Lung (tissue), 12 donors: ENCODE data around the gene SWAP70. TPM values are rescaled to one million over a fixed set of nuclear protein-coding genes. Genes with fewer than 3 reads are reported as not detected.

Experiments
- ATAC-seq: fragments of 200-7000 bp; cut with Tn5 transposase; one replicate; pipeline ENCODE4 v1.9.1; 2020; ENCODE audit warnings: moderate number of reproducible peaks; ENCODE audit not compliant: insufficient read depth, low FRiP score
- DNase-seq, 3 donors: peaks; one replicate each; pipeline ENCODE4 v3.0.0-alpha.2; 2013 to 2017
- H3K27ac ChIP-seq, 2 donors: one replicate each; pipeline ENCODE4 v1.5.1; 2013; ENCODE audit warnings: mild to moderate bottlenecking in 2 of 2, moderate library complexity in 2 of 2, control low read depth in 1 of 2, inconsistent platforms in 1 of 2, low read depth in 1 of 2, low read length in 1 of 2
- H3K27me3 ChIP-seq, 3 donors: one replicate each; pipeline ENCODE4 v1.5.1; 2013; ENCODE audit warnings: low read length in 2 of 3; ENCODE audit not compliant: control insufficient read depth in 3 of 3, insufficient read depth in 3 of 3
- H3K36me3 ChIP-seq, 4 donors: one replicate each; pipeline ENCODE4 v1.5.1; 2013; ENCODE audit warnings: low read length in 4 of 4, mild to moderate bottlenecking in 1 of 4, moderate library complexity in 1 of 4; ENCODE audit not compliant: control insufficient read depth in 4 of 4, insufficient read depth in 4 of 4
- H3K4me1 ChIP-seq, 5 donors: one replicate each; pipeline ENCODE4 v1.5.1; 2013; ENCODE audit warnings: low read length in 5 of 5, mild to moderate bottlenecking in 2 of 5, moderate library complexity in 1 of 5; ENCODE audit not compliant: control insufficient read depth in 5 of 5, insufficient read depth in 5 of 5
- H3K4me3 ChIP-seq: one replicate; pipeline ENCODE4 v1.5.1; 2013; ENCODE audit warnings: mild to moderate bottlenecking, control low read depth, moderate library complexity
- H3K9ac ChIP-seq, 2 donors: one replicate each; pipeline ENCODE4 v1.5.1; 2013; ENCODE audit warnings: low read length in 2 of 2, control low read depth in 1 of 2; ENCODE audit not compliant: insufficient read depth in 1 of 2
- H3K9me3 ChIP-seq, 4 donors: one replicate each; pipeline ENCODE4 v1.5.1; 2013; ENCODE audit warnings: low read length in 3 of 4, mild to moderate bottlenecking in 1 of 4, moderate library complexity in 1 of 4; ENCODE audit not compliant: control insufficient read depth in 4 of 4, insufficient read depth in 3 of 4
- WGBS, 2 donors: extraction: QIAGEN DNeasy Blood & Tissue Kit; methylation state at CpG; one replicate each; pipeline ENCODE4 v1.1.7; 2013; 5-methylcytosine and 5-hydroxymethylcytosine counted together
- polyA plus RNA-seq, 2 donors: library from polyadenylated mRNA; stranded (reverse); fragments of 200-250 nt; gene quantifications; one replicate each; pipeline ENCODE4 v1.2.1, GENCODE V29; 2013
- total RNA-seq, 2 donors: library from RNA; depleted of rRNA in 1 of 2; stranded (reverse); fragments of >200 nt in 1 of 2; gene quantifications; one replicate each; pipeline ENCODE4 v1.2.1, GENCODE V29; 2014 to 2021
- TF ChIP-seq, protein P1 (sequence below): IDR thresholded peaks from 2 replicates; pipeline ENCODE4 v1.5.1; 2012; ENCODE audit warnings: mild to moderate bottlenecking; ENCODE audit errors: control extremely low read depth, extremely low read depth
- donor health status: control.
- donor health status: control.
- donor health status: Bipolar disorder and iron deficiency.
- donor health status: healthy.
- donor health status: DM: yes; HTN: yes; CAD: no.

SWAP70 gene
- total and polyA plus RNA-seq, 4 donors = 14.9 to 44.8 (median 35.9) TPM

DNA sequence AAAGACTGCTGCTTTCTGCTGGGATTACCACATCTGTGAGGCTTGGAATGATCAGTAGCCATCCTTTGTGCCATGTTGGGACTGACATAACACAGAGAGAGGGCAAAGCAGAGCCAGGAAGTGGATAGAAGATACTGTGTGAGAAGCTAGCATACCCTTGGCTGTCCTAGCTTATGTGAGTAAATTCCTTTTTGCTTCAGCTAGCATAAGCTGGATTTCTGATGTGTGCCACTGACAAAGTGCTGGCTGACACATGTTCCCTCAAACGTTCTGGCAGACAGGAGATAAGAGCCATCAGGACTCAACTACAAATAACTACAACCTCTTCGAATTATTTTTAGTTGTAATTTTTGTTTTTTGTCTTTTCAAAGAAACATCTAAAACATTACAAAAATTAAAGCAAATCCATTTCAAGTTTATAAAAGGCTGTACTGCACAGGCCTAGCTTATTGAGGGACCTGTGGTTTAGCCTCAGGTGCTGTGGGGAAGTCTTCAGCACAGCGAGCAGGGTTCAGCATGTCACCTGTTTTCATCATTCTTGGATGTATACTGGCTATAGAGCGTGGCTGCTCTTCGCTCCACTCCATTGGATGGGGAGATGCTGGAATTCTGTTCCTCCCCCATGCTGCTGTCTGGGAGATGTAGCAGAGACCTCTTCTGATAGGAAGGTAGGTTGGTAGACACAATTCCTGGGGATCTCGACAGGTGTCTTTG lies 120.9 kb downstream of the SWAP70 start:
- ATAC-seq (no peak), DNase-seq (no peak)
- Histone ChIP-seq H3K9ac (no peak overlapping the region), H3K4me1 (peaks cover 0 to 4% (median 0%) of the 10 kb centered on the region in 5 donors), H3K27me3 (no peaks in the 10 kb centered on the region), H3K27ac (peak overlapping the region in 1 of 2 donors; percentile 91), H3K36me3 (peaks cover 20 to 60% (median 40%) of the 10 kb centered on the region in 4 donors), H3K4me3 (no peak overlapping the region), H3K9me3 (no peaks in the 10 kb centered on the region)
- TF ChIP-seq, protein P1, sequence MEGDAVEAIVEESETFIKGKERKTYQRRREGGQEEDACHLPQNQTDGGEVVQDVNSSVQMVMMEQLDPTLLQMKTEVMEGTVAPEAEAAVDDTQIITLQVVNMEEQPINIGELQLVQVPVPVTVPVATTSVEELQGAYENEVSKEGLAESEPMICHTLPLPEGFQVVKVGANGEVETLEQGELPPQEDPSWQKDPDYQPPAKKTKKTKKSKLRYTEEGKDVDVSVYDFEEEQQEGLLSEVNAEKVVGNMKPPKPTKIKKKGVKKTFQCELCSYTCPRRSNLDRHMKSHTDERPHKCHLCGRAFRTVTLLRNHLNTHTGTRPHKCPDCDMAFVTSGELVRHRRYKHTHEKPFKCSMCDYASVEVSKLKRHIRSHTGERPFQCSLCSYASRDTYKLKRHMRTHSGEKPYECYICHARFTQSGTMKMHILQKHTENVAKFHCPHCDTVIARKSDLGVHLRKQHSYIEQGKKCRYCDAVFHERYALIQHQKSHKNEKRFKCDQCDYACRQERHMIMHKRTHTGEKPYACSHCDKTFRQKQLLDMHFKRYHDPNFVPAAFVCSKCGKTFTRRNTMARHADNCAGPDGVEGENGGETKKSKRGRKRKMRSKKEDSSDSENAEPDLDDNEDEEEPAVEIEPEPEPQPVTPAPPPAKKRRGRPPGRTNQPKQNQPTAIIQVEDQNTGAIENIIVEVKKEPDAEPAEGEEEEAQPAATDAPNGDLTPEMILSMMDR = no peak
- WGBS, 2 donors = 82 to 88% methylated on average over 6 of the region's 6 CpGs

DNA sequence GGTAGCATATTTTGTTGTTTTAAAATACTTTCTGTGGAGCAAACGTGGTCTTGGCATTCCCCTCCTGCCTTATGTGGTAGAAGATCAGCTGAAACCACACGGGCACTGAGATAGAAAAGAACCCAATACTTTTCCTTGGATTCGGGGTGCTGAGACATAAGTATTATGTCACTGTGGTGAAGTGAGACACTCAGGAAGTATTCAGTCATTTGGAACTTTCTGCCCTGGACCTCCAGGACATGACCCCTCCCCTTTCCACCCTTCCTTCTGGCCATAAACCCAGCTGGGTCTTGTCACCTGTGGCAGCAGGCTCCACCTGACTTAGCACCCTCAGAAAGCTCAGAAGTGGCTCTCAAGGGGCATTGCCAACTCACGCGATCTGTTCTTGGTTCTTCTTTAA lies 123.4 kb downstream of the SWAP70 start:
- no peak for DNase-seq
- 87 to 91% methylated on average over 5 of the region's 5 CpGs for WGBS, 2 donors
- ATAC-seq = no peak
- Histone ChIP-seq H3K4me3 (no peak overlapping the region), H3K9me3 (no peaks in the 10 kb centered on the region), H3K27me3 (no peaks in the 10 kb centered on the region), H3K36me3 (peaks cover 0 to 46% (median 34%) of the 10 kb centered on the region in 4 donors), H3K4me1 (peaks cover 2 to 6% (median 4%) of the 10 kb centered on the region in 5 donors), H3K27ac (no peak overlapping the region), H3K9ac (no peak overlapping the region)
- TF ChIP-seq, protein P1 = no peak

DNA sequence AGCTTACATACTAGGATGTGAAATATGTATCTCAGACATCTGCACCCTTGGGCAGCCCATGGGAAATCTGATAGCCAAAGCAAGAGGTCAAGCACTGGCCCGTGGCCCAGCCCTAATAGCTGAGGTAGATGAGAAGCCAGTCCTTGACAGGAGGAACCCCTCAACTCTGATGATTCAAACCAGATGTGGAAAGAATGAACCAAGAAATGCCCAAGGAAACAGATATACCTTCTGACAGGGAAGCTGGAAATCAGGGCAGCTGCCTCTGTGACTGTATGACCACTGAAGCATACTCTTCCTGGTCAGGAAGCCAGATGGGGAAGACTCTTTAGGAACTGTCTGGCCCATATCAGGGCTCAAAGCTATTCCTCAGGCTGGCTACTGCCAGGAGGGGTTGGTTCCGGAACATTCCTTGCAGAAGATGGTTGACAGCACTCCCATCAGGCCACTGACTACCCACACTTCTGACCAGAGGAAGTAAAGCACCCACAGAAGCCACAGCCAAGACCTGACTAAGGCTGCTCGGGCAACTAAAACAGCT lies 124.2 kb downstream of the SWAP70 start:
- 52 to 64% methylated on average over 3 of the region's 3 CpGs for WGBS, 2 donors
- H3K9me3 ChIP-seq = no peaks in the 10 kb centered on the region
- ATAC-seq = peak; percentile 15
- DNase-seq = no peak
- no peak overlapping the region for H3K27ac ChIP-seq
- no peaks in the 10 kb centered on the region for H3K27me3 ChIP-seq
- H3K36me3 ChIP-seq = peaks cover 0 to 49% (median 32%) of the 10 kb centered on the region in 4 donors
- no peak overlapping the region for H3K9ac ChIP-seq
- no peak overlapping the region for H3K4me3 ChIP-seq
- TF ChIP-seq, protein P1 = no peak
- H3K4me1 ChIP-seq = peaks cover 2 to 6% (median 4%) of the 10 kb centered on the region in 5 donors
